SU-DHL-6 (cell line): ENCODE results near the gene SMIM1.

ENCODE experiments used
- CTCF ChIP-seq: fragments of 200-600 bp; sonication (generic); IDR thresholded peaks from one replicate; pipeline ENCODE4 v1.5.1; 2017; ENCODE audit warnings: antibody characterized with exemption, mild to moderate bottlenecking, low read length, moderate library complexity; ENCODE audit not compliant: insufficient read depth, poor library complexity, severe bottlenecking
- EZH2phosphoT487 ChIP-seq: fragments of 200-600 bp; sonication (generic), shearing (Covaris generic); conservative IDR thresholded peaks from 2 replicates; pipeline ENCODE4 v1.6.1; 2018; ENCODE audit warnings: mild to moderate bottlenecking, antibody characterized with exemption, low read length, moderate library complexity, mixed read lengths

GRCh38 chr1:3787745-3788605 is 15.4 kb downstream of the SMIM1 start:
- TF ChIP-seq CTCF (no peak), EZH2phosphoT487 (no peak)
